ENCODE measurements around the gene MESP2. TPM values are rescaled to one million over a fixed set of nuclear protein-coding genes. Genes with fewer than 3 reads are reported as not detected.

Gene MESP2
- polyA plus RNA-seq, 1 donor from 2014 or later: not detected

- Mint-ChIP-seq H3K27ac (peak overlapping the region in 1 of 3 donors; percentile 41), H3K4me3 (no peak overlapping the region), H3K27me3 (peaks cover 7% of the 10 kb centered on the region), H3K36me3 (peaks cover 6% of the 10 kb centered on the region), H3K9me3 (no peaks in the 10 kb centered on the region), H3K4me1 (no peaks in the 10 kb centered on the region)
Measured at GRCh38 chr15:89808160-89808870, 32.2 kb downstream of the MESP2 start.

DNA sequence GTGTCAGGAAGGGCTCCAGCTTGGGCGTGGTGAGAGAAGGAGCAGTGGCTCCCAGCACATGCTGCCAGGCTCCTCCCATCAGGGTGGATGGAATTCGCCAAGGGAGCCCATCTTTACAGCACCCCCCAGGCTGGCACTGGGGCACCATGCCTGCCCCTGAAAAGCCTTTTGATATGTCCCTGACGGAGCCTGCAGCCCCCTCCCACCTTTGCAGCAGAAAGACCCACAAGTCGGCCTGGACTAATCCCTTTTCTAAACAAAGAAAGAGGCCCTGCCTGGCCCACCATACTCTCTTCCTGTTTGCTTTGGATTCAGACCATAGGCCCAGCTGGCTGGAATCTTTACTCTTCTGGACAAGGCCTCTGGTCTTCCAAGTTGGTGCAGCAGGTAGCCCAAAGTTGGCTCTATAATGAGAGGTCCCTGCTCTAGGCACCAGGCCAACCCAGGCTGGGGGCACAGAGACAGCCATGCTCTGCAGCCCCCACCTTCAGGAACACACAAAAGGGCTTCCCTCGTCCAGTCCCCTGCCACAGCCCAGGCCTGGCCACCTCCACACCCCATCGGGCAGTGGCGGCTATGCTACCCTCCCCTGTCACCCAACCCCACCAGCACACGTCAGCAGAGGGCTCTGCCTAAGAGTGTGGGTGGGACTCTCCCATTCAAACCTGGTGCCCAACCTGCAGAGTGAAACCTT is 33.1 kb downstream of the MESP2 start:
- peaks cover 0 to 4% (median 3%) of the 10 kb centered on the region in 3 donors for H3K4me1 Mint-ChIP-seq
- H3K27me3 Mint-ChIP-seq: peaks cover 7% of the 10 kb centered on the region
- peaks cover 6% of the 10 kb centered on the region for H3K36me3 Mint-ChIP-seq
- H3K27ac Mint-ChIP-seq: peak overlapping the region in 1 of 3 donors; percentile 53
- H3K9me3 Mint-ChIP-seq: no peaks in the 10 kb centered on the region
- H3K4me3 Mint-ChIP-seq: no peak overlapping the region

DNA sequence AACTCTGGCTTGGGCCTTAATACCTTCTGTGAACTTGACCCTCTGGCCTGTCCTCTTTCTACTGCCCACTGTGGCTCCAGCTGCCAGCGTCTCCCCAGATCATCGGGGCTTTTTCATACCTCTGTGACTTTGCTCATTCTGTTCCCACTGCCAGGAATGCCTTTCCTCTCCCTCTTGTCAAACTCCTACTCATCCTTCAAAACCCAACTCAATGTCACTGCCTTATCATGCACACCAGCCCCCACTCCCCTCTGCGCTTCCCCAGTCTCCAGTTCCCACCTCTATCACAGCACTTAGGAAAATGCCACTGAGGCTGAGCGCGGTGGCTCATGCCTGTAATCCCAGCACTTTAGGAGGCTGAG is 33.6 kb downstream of the MESP2 start:
- Mint-ChIP-seq H3K4me1 (peaks cover 0 to 4% (median 3%) of the 10 kb centered on the region in 3 donors), H3K9me3 (no peaks in the 10 kb centered on the region), H3K27me3 (peaks cover 7% of the 10 kb centered on the region), H3K27ac (peak overlapping the region in 1 of 3 donors; percentile 53), H3K36me3 (peaks cover 6% of the 10 kb centered on the region), H3K4me3 (no peak overlapping the region)

- H3K9me3 Mint-ChIP-seq: peaks cover 0 to under 1% (median under 1%) of the 10 kb centered on the region in 3 donors
- no peak overlapping the region for H3K4me3 Mint-ChIP-seq
- peaks cover 3 to 6% (median 5%) of the 10 kb centered on the region in 3 donors for H3K4me1 Mint-ChIP-seq
- H3K27me3 Mint-ChIP-seq: peaks cover 15% of the 10 kb centered on the region
- peak overlapping the region in 1 of 3 donors; percentile 62 for H3K27ac Mint-ChIP-seq
- H3K36me3 Mint-ChIP-seq: peaks cover 5% of the 10 kb centered on the region
Measured at GRCh38 chr15:89810837-89811236, 34.7 kb downstream of the MESP2 start.

- Mint-ChIP-seq H3K4me3 (peak overlapping the region in 1 of 4 donors; percentile 61), H3K36me3 (peaks cover 5% of the 10 kb centered on the region), H3K27ac (peak overlapping the region in 2 of 3 donors; percentile 12 to 45), H3K4me1 (peaks cover 3 to 12% (median 6%) of the 10 kb centered on the region in 3 donors), H3K27me3 (peaks cover 24% of the 10 kb centered on the region), H3K9me3 (peaks cover 0 to 6% (median 6%) of the 10 kb centered on the region in 3 donors)
Measured at GRCh38 chr15:89812011-89812846, 36.1 kb downstream of the MESP2 start.

DNA sequence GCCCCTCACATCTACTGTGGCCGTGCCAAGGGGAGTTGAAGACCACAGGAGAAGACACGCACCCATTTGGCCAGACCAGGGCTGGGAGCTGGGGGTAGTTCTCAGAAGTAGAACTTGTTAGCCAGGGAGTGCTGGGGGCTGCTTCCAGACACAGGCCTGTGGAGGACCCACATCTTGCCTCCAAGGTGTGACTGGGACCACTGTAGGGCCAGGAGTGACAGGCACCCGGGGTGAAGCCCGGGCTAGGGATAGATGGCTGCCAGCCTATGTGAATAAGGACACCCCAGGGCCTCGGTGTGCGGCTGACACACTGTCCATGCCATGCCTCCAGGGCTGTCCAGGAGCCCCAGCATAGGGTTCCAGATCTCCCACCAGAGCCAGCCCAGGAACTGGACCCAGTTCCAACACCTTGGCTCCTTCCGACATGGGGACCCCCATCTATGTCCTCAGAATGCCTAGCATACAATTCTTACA is 36.8 kb downstream of the MESP2 start:
- peaks cover 4% of the 10 kb centered on the region for H3K36me3 Mint-ChIP-seq
- peak overlapping the region in 1 of 4 donors; percentile 61 for H3K4me3 Mint-ChIP-seq
- H3K27me3 Mint-ChIP-seq: peaks cover 26% of the 10 kb centered on the region
- H3K27ac Mint-ChIP-seq: no peak overlapping the region
- peaks cover 0 to 6% (median 6%) of the 10 kb centered on the region in 3 donors for H3K9me3 Mint-ChIP-seq
- peaks cover 3 to 12% (median 6%) of the 10 kb centered on the region in 3 donors for H3K4me1 Mint-ChIP-seq

DNA sequence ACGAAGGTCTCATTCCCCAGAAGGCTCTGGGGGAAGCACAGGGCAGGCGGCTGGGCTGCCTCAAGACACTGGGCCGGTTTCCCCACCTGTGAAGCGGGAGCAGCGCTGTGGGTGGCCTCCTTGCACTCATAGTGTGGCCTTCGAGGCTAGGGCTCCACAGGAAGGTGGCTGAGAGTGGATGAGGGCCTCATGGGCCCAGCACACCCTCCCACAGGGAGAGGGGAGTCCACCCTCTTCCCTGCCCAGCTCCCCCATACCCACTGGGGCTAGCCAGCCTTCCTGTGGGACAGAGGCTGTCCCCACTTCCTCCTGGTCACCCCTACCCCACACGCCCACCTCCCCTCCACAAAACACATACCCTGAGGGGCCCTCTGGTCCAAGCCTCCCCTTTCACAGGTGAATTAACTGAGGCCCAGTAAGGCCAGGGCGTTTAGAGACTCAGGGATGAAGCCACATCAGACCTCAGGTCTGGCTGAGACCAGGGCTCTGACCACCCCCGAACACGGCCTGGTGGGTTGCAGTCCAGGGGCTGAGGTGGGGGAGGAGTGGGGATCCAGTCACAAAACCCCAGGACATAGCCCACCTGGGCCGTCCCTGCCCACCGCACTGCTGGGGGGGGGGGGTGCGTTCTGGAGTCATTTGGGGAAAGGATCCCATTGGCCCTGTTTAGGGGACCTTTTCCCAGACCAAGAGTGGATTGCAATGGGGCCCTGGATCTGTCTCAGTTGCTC is 37.4 kb downstream of the MESP2 start:
- Mint-ChIP-seq H3K4me1 (peaks cover 3 to 12% (median 6%) of the 10 kb centered on the region in 3 donors), H3K36me3 (no peaks in the 10 kb centered on the region), H3K27me3 (peaks cover 30% of the 10 kb centered on the region), H3K27ac (no peak overlapping the region), H3K4me3 (peak overlapping the region; percentile 65 to 88 (median 78)), H3K9me3 (peaks cover 0 to 6% (median 6%) of the 10 kb centered on the region in 3 donors)

DNA sequence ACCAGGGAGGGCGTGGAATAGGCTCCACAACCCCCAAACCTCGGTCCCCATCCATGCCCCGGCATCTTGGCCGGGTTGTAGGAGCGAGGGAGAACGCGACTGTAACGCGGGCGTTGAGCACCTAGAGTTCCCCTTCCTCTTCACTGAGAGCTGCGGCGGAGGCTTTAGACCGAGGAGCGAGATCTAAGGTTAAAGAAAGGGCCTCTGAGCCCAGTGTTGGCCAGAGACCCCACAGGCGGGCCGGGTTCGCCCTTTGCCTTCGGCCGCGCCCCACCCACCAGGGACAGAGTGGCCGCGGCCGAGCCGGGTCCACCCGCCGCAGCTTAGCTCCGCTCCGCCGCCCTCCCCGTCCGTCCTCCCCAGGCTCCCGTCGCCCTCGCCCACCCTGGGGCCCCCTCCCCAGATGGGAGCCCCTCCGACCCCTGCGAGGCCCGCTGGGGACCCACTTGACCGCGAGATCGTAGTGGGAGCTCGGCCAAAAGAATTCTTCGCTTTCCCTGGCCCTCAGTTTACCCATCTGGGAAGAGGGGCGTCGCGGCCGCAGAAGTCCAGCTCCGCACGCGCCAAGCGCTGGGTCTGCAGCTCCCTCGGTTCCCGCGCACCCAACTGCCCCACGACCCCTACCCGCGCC is 38.1 kb downstream of the MESP2 start:
- H3K9me3 Mint-ChIP-seq: peaks cover 0 to 6% (median 6%) of the 10 kb centered on the region in 3 donors
- H3K27me3 Mint-ChIP-seq: peaks cover 30% of the 10 kb centered on the region
- no peaks in the 10 kb centered on the region for H3K36me3 Mint-ChIP-seq
- peak overlapping the region; percentile 65 to 88 (median 78) for H3K4me3 Mint-ChIP-seq
- H3K4me1 Mint-ChIP-seq: peaks cover 3 to 12% (median 6%) of the 10 kb centered on the region in 3 donors
- no peak overlapping the region for H3K27ac Mint-ChIP-seq

DNA sequence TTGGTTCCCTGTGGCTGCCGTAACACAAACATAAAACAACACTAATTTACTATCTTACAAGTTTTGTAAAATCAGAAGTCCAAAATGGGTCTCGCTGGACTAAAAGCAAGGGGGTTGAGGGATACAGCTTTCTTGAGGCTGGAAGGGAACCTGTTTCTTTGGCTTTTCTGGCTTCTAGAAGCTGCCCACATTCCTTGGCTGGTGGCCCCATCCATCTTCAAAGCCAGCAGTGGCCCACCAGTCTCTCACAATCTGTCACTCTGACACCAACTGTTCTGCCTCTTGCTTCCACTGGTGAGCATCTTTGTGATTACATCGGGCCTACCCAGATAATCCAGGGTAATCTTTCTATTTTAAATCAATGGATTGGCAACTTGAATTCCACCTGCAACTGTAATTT is 39.6 kb downstream of the MESP2 start:
- H3K4me3 Mint-ChIP-seq: peak overlapping the region in 3 of 4 donors; percentile 73 to 84 (median 80)
- no peak overlapping the region for H3K27ac Mint-ChIP-seq
- peaks cover 33% of the 10 kb centered on the region for H3K27me3 Mint-ChIP-seq
- H3K4me1 Mint-ChIP-seq: peaks cover 3 to 12% (median 6%) of the 10 kb centered on the region in 3 donors
- no peaks in the 10 kb centered on the region for H3K36me3 Mint-ChIP-seq
- H3K9me3 Mint-ChIP-seq: peaks cover 0 to 6% (median 6%) of the 10 kb centered on the region in 3 donors

DNA sequence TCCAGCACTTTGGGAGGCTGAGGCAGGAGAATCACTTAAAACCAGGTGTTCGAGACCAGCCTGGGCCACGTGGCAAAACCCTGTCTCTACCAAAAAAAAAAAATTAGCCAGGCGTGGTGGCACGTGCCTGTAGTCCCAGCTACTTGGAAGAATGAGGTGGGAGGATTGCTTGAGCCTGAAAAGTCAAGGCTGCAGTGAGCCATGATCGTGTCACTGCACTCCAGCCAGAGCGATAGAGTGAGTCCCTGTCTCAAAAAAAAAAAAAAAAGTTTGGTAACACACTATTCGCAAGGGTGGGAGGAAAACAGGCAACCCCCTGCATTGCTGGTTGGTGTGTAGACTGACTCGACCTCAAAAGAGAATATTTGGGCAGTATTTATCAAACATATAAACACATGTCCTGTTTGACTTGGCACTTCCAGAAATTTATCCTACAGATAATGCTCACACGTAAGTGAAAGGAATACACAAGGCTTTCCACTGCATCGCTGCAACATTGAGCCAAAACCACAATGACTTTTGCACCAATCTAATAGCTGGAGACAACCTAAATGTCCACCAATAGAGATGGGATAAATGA is 41.7 kb downstream of the MESP2 start:
- Mint-ChIP-seq H3K4me3 (no peak overlapping the region), H3K27me3 (peaks cover 34% of the 10 kb centered on the region), H3K9me3 (peaks cover 0 to 6% (median 6%) of the 10 kb centered on the region in 3 donors)

GRCh38 chr15:89818287-89818686 is 42.2 kb downstream of the MESP2 start:
- Mint-ChIP-seq H3K4me1 (peaks cover 6 to 16% (median 7%) of the 10 kb centered on the region in 3 donors), H3K4me3 (no peak overlapping the region), H3K36me3 (no peaks in the 10 kb centered on the region), H3K27me3 (peaks cover 34% of the 10 kb centered on the region), H3K27ac (no peak overlapping the region), H3K9me3 (peaks cover 0 to 6% (median 6%) of the 10 kb centered on the region in 3 donors)

More for the DNA sequence above, 41.7 kb downstream of the MESP2 start:
- H3K4me1 Mint-ChIP-seq: peaks cover 6 to 16% (median 7%) of the 10 kb centered on the region in 3 donors
- no peaks in the 10 kb centered on the region for H3K36me3 Mint-ChIP-seq
- peak overlapping the region in 1 of 3 donors; percentile 19 for H3K27ac Mint-ChIP-seq

GRCh38 chr15:89820666-89821611 is 44.8 kb downstream of the MESP2 start:
- Mint-ChIP-seq H3K4me3 (no peak overlapping the region), H3K27me3 (peaks cover 23% of the 10 kb centered on the region), H3K36me3 (no peaks in the 10 kb centered on the region), H3K27ac (no peak overlapping the region), H3K4me1 (peaks cover 6 to 14% (median 12%) of the 10 kb centered on the region in 3 donors), H3K9me3 (peaks cover 0 to 4% (median 4%) of the 10 kb centered on the region in 3 donors)

All from IgD-negative memory B cell (primary cell).